IMR-90 (cell line): Measurements from ENCODE around the gene C10orf120. TPM values are rescaled to one million over a fixed set of nuclear protein-coding genes. Genes with fewer than 3 reads are reported as not detected.

ENCODE experiments used
- ATAC-seq: fragments of 200-7000 bp; cut with Tn5 transposase; 2 replicates; pipeline ENCODE4 v1.9.1; 2020; ENCODE audit warnings: low read depth, mild to moderate bottlenecking, moderate library complexity
- BruUV-seq: library from RNA; stranded (reverse); fragments of 400-500 nt; replicated peaks from 2 replicates; lab custom pipeline; 2021; lab: Mats Ljungman, UMichigan
- CTCF ChIA-PET: fragments of 300-600 bp; formaldehyde crosslinking; extraction: SDS; loops from one replicate; lab custom pipeline; 2021; ENCODE audit warnings: antibody characterized with exemption; lab: Yijun Ruan, JAX
- POLR2A ChIA-PET: fragments of 300-600 bp; sonication (Branson Sonifier 250); formaldehyde crosslinking; loops from one replicate; lab custom pipeline; 2022; ENCODE audit warnings: antibody characterized with exemption; ENCODE audit not compliant: unreplicated experiment; lab: Charles Lee
- DNase-seq: peaks from one replicate; pipeline ENCODE4 v3.0.0; 2013
- H2AFZ ChIP-seq: replicated peaks from 2 replicates; pipeline ENCODE3; 2013; ENCODE audit warnings: low read length, mild to moderate bottlenecking; ENCODE audit not compliant: poor library complexity
- H2AK5ac ChIP-seq: 2 replicates; pipeline ENCODE4 v1.6.1; 2013; ENCODE audit warnings: low read depth, low read length, inconsistent platforms
- H2AK9ac ChIP-seq: replicated peaks from 2 replicates; pipeline ENCODE3; 2013; ENCODE audit warnings: mild to moderate bottlenecking, low read depth, low read length, moderate library complexity; ENCODE audit not compliant: poor library complexity
- H2BK120ac ChIP-seq: 2 replicates; pipeline ENCODE4 v1.6.1; 2013; ENCODE audit warnings: low read depth, low read length, inconsistent platforms
- H2BK15ac ChIP-seq: 3 replicates; pipeline ENCODE4 v1.6.1; 2013; ENCODE audit warnings: low read depth, low read length, inconsistent platforms
- H2BK20ac ChIP-seq: 2 replicates; pipeline ENCODE4 v1.6.1; 2013; ENCODE audit warnings: low read depth, mild to moderate bottlenecking, inconsistent platforms, low read length, moderate library complexity
- H2BK5ac ChIP-seq: 2 replicates; pipeline ENCODE4 v1.6.1; 2013; ENCODE audit warnings: mild to moderate bottlenecking, low read depth, low read length, inconsistent platforms; ENCODE audit not compliant: poor library complexity, severe bottlenecking
- H3K14ac ChIP-seq: replicated peaks from 2 replicates; pipeline ENCODE4 v1.6.1; 2013; ENCODE audit warnings: low read depth, low read length, inconsistent platforms
- H3K18ac ChIP-seq: 2 replicates; pipeline ENCODE4 v1.6.1; 2013; ENCODE audit warnings: low read depth, low read length, control low read depth
- H3K23ac ChIP-seq: 2 replicates; pipeline ENCODE4 v1.6.1; 2013; ENCODE audit warnings: low read depth, low read length, inconsistent platforms
- H3K27ac ChIP-seq: 2 replicates; pipeline ENCODE4 v1.5.1; 2013; ENCODE audit warnings: mild to moderate bottlenecking, control low read depth, low read length; ENCODE audit not compliant: insufficient read depth
- H3K27me3 ChIP-seq: 2 replicates; pipeline ENCODE4 v1.6.1; 2013; ENCODE audit warnings: low read length; ENCODE audit not compliant: control insufficient read depth, insufficient read depth
- H3K36me3 ChIP-seq: 2 replicates; pipeline ENCODE4 v1.6.1; 2013; ENCODE audit warnings: low read length, mixed read lengths; ENCODE audit not compliant: control insufficient read depth, insufficient read depth
- H3K4ac ChIP-seq: 2 replicates; pipeline ENCODE4 v1.6.1; 2013; ENCODE audit warnings: low read depth, low read length, inconsistent platforms
- H3K4me1 ChIP-seq: 2 replicates; pipeline ENCODE4 v1.6.1; 2013; ENCODE audit warnings: low read length, mixed read lengths; ENCODE audit not compliant: control insufficient read depth, insufficient read depth
- H3K4me2 ChIP-seq: 2 replicates; pipeline ENCODE4 v1.6.1; 2013; ENCODE audit warnings: low read depth, mild to moderate bottlenecking, control low read depth, low read length, moderate library complexity
- H3K4me3 ChIP-seq: 2 replicates; pipeline ENCODE4 v1.5.1; 2013; ENCODE audit warnings: low read depth, mild to moderate bottlenecking, control low read depth, low read length, moderate library complexity; ENCODE audit not compliant: insufficient read depth
- H3K56ac ChIP-seq: 2 replicates; pipeline ENCODE4 v1.6.1; 2013; ENCODE audit warnings: low read length, inconsistent platforms; ENCODE audit not compliant: insufficient read depth; ENCODE audit errors: extremely low read depth
- H3K79me1 ChIP-seq, 2 experiments: 2 replicates each; pipeline ENCODE4 v1.6.1; 2013; ENCODE audit warnings: low read length in 2 of 2, inconsistent platforms in 1 of 2, low read depth in 1 of 2
- H3K9ac ChIP-seq: 2 replicates; pipeline ENCODE4 v1.6.1; 2013; ENCODE audit warnings: low read depth, low read length, control low read depth
- H3K9me1 ChIP-seq: 2 replicates; pipeline ENCODE4 v1.6.1; 2013; ENCODE audit warnings: low read length, inconsistent platforms; ENCODE audit not compliant: insufficient read depth
- H3K9me3 ChIP-seq: 2 replicates; pipeline ENCODE4 v1.6.1; 2013; ENCODE audit warnings: low read length; ENCODE audit not compliant: control insufficient read depth, insufficient read depth
- H4K20me1 ChIP-seq: 2 replicates; pipeline ENCODE4 v1.6.1; 2013; ENCODE audit warnings: low read length, inconsistent platforms; ENCODE audit not compliant: insufficient read depth
- H4K5ac ChIP-seq: 2 replicates; pipeline ENCODE4 v1.6.1; 2013; ENCODE audit warnings: mild to moderate bottlenecking, low read depth, low read length, control low read depth
- H4K8ac ChIP-seq, 2 experiments: 2 replicates each; pipeline ENCODE4 v1.6.1; 2013; ENCODE audit warnings: low read depth in 2 of 2, low read length in 2 of 2, control low read depth in 1 of 2, inconsistent platforms in 1 of 2
- H4K91ac ChIP-seq: 2 replicates; pipeline ENCODE4 v1.6.1; 2013; ENCODE audit warnings: low read depth, low read length, inconsistent platforms; ENCODE audit not compliant: insufficient read depth
- CEBPB ChIP-seq: IDR thresholded peaks from 2 replicates; pipeline ENCODE4 v1.6.1; 2012; ENCODE audit warnings: low read depth, low read length, improper control_type of control experiment
- CHD1 ChIP-seq: IDR thresholded peaks from 2 replicates; pipeline ENCODE4 v1.6.1; 2012; ENCODE audit warnings: low read depth, low read length, improper control_type of control experiment
- FOS ChIP-seq: fragments of 150-350 bp; IDR thresholded peaks from 2 replicates; pipeline ENCODE4 v1.6.1; 2016; ENCODE audit warnings: low read depth, low read length
- MAFK ChIP-seq: IDR thresholded peaks from 2 replicates; pipeline ENCODE4 v1.6.1; 2012; ENCODE audit warnings: low read depth, low read length, improper control_type of control experiment
- MAZ ChIP-seq: IDR thresholded peaks from 2 replicates; pipeline ENCODE4 v1.6.1; 2012; ENCODE audit warnings: low read depth, mild to moderate bottlenecking, low read length, improper control_type of control experiment, moderate library complexity, borderline replicate concordance
- MXI1 ChIP-seq: IDR thresholded peaks from 2 replicates; pipeline ENCODE4 v1.6.1; 2012; ENCODE audit warnings: low read depth, mild to moderate bottlenecking, low read length, moderate library complexity, borderline replicate concordance
- NFE2L2 ChIP-seq: fragments of 150-350 bp; IDR thresholded peaks from 2 replicates; pipeline ENCODE4 v1.6.1; 2016; ENCODE audit warnings: low read depth, mild to moderate bottlenecking, low read length
- RAD21 ChIP-seq: IDR thresholded peaks from 2 replicates; pipeline ENCODE4 v1.6.1; 2012; ENCODE audit warnings: low read length, improper control_type of control experiment
- RFX5 ChIP-seq: IDR thresholded peaks from 2 replicates; pipeline ENCODE4 v1.8.0; 2012; ENCODE audit warnings: low read depth, mild to moderate bottlenecking, low read length, moderate library complexity
- SMC3 ChIP-seq: fragments of 150-350 bp; IDR thresholded peaks from 2 replicates; pipeline ENCODE4 v1.6.1; 2016; ENCODE audit warnings: low read depth, mild to moderate bottlenecking, antibody characterized with exemption, low read length, moderate library complexity
- USF2 ChIP-seq: fragments of 150-350 bp; IDR thresholded peaks from 2 replicates; pipeline ENCODE4 v1.6.1; 2017; ENCODE audit warnings: mild to moderate bottlenecking, antibody characterized with exemption, low read length, low read depth
- WGBS, 2 experiments: methylation state at CpG; one replicate each; pipeline versions ENCODE4 v1.1.5 to v1.1.7; 2013; ENCODE audit warnings: missing lambda C conversion rate in 2 of 2; ENCODE audit not compliant: insufficient read length in 1 of 2; ENCODE audit errors: extremely low coverage in 2 of 2; 5-methylcytosine and 5-hydroxymethylcytosine counted together
- dilution Hi-C: fragments of 300-500 bp; cut with HindIII; formaldehyde crosslinking; loops from one replicate; pipeline ENCODE4 v1.14.3; 2018; ENCODE audit warnings: low sequenced_read_pairs; ENCODE audit not compliant: unreplicated experiment
- in situ Hi-C: fragments of 300-500 bp; cut with MboI; formaldehyde crosslinking; loops from 3 replicates; pipeline ENCODE4 v1.14.3; 2019; ENCODE audit warnings: low sequenced_read_pairs, inconsistent platforms, mixed read lengths
- intact Hi-C: fragments of 100-400 bp; cut with micrococcal nuclease; formaldehyde crosslinking; loops from 2 replicates; pipeline ENCODE4 v1.10.0; 2022
- polyA plus RNA-seq, 3 experiments: library from polyadenylated mRNA; depleted of rRNA; stranded (reverse); fragments of >200 nt; gene quantifications; 2 replicates each; pipeline ENCODE4 v1.2.3, GENCODE V29; 2012; ENCODE audit warnings: low replicate concordance in 1 of 3
- total RNA-seq: library from RNA; depleted of rRNA; stranded (reverse); fragments of >200 nt; gene quantifications from 2 replicates; pipeline ENCODE4 v1.2.3, GENCODE V29; 2012

The C10orf120 gene
- total and polyA plus RNA-seq, 2 of the 4 experiments (the other 2 are of a cell fraction), result not detected

GRCh38 chr10:122659651-122660050 lies 40.0 kb downstream of the C10orf120 start:
- no peak overlapping the region for H3K4me3 ChIP-seq
- BruUV-seq, result no TSS peak
- no peak overlapping the region for H3K9ac ChIP-seq
- H3K36me3 ChIP-seq, result no peaks in the 10 kb centered on the region
- intact Hi-C loops (no loop called here), in situ Hi-C loops (loop anchor here (25.0 kb wide), 1 partner anchor 903 kb away; no protein-coding TSS in a partner anchor), dilution Hi-C loops (no loop called here)
- H3K14ac ChIP-seq, result no peak overlapping the region
- no peak overlapping the region for H2AK9ac ChIP-seq
- no peak overlapping the region for H2BK15ac ChIP-seq
- no peak overlapping the region for H2BK20ac ChIP-seq
- H4K5ac ChIP-seq, result no peak overlapping the region
- H3K27ac ChIP-seq, result no peak overlapping the region
- no peaks in the 10 kb centered on the region for H3K27me3 ChIP-seq
- ChIA-PET CTCF (no interaction called here), POLR2A (no interaction called here)
- H3K23ac ChIP-seq, result no peak overlapping the region
- no peak overlapping the region for H4K8ac ChIP-seq
- ATAC-seq (no peak), DNase-seq (no peak)
- H3K9me3 ChIP-seq, result no peaks in the 10 kb centered on the region
- H3K4me1 ChIP-seq, result no peaks in the 10 kb centered on the region
- H4K91ac ChIP-seq, result no peak overlapping the region
- H4K20me1 ChIP-seq, result no peaks in the 10 kb centered on the region
- no peak overlapping the region for H3K4ac ChIP-seq
- no peak overlapping the region for H2AFZ ChIP-seq
- H3K4me2 ChIP-seq, result no peak overlapping the region
- TF ChIP-seq CHD1, result no peak
- TF ChIP-seq RAD21, result no peak
- TF ChIP-seq SMC3, result no peak
- no peak for TF ChIP-seq MXI1
- TF ChIP-seq FOS, result no peak
- no peak for TF ChIP-seq RFX5
- no peak for TF ChIP-seq NFE2L2
- no peak for TF ChIP-seq CEBPB
- TF ChIP-seq MAFK, result no peak
- no peak for TF ChIP-seq MAZ
- TF ChIP-seq USF2, result no peak
- H3K79me1 ChIP-seq, result no peaks in the 10 kb centered on the region
- WGBS, 2 experiments, result no CpG with 5 or more reads among the region's 7 CpGs
- H2AK5ac ChIP-seq, result no peak overlapping the region
- H2BK5ac ChIP-seq, result no peak overlapping the region
- no peak overlapping the region for H2BK120ac ChIP-seq
- H3K9me1 ChIP-seq, result no peaks in the 10 kb centered on the region
- no peak overlapping the region for H3K56ac ChIP-seq
- no peak overlapping the region for H3K18ac ChIP-seq
